Frontal cortex (tissue), 4 donors: Measurements from ENCODE around the gene SLC11A2. TPM values are rescaled to one million over a fixed set of nuclear protein-coding genes. Genes with fewer than 3 reads are reported as not detected.
A peak's percentile ranks its signal among the peaks of the same experiment; 100 is the strongest.

Source experiments
- DNase-seq, 2 donors: peaks; one replicate each; pipeline ENCODE4 v3.0.0; 2012; ENCODE audit warnings: low spot score in 2 of 2
- FAIRE-seq: peaks from 2 replicates; lab custom pipeline; 2012; peaks lifted over from hg19 to GRCh38; lab: Jason Lieb, UNC
- total RNA-seq: library from RNA; depleted of rRNA; stranded (reverse); fragments of >200 nt; gene quantifications from one replicate; pipeline ENCODE4 v1.2.3, GENCODE V29; 2014
- donor health status: control.
- donor health status: control.
- donor health status: control.

The SLC11A2 gene
- 86.4 TPM for total RNA-seq

GRCh38 chr12:51025836-51026638 lies at the start of gene SLC11A2:
SLC11A2 (minus strand) TSS chr12:51026384; CDS start chr12:51010728, 15,656 bp downstream.
- DNase-seq (peak; percentile 93 to 94), FAIRE-seq (no peak)

GRCh38 chr12:51075390-51075789 lies 49.2 kb upstream of the SLC11A2 start:
- FAIRE-seq, result no peak
- no peak for DNase-seq

- no peak for FAIRE-seq
- no peak for DNase-seq
Observed at GRCh38 chr12:51071663-51072062, 45.5 kb upstream of the SLC11A2 start.

GRCh38 chr12:51070004-51070403 lies 43.8 kb upstream of the SLC11A2 start:
- FAIRE-seq (no peak), DNase-seq (no peak)

- FAIRE-seq (no peak), DNase-seq (no peak)
Observed at GRCh38 chr12:51067771-51068170, 41.6 kb upstream of the SLC11A2 start.

GRCh38 chr12:51067229-51067628 lies 41.0 kb upstream of the SLC11A2 start:
- no peak for FAIRE-seq
- DNase-seq, result no peak

- FAIRE-seq (no peak), DNase-seq (no peak)
Observed at GRCh38 chr12:51065530-51065929, 39.3 kb upstream of the SLC11A2 start.

- FAIRE-seq (no peak), DNase-seq (no peak)
Observed at GRCh38 chr12:51062631-51063397, 36.6 kb upstream of the SLC11A2 start.

GRCh38 chr12:51059086-51059485 lies 32.9 kb upstream of the SLC11A2 start:
- DNase-seq (no peak), FAIRE-seq (no peak)

- DNase-seq (no peak), FAIRE-seq (no peak)
Observed at GRCh38 chr12:51056242-51056641, 30.1 kb upstream of the SLC11A2 start.

- no peak for FAIRE-seq
- no peak for DNase-seq
Observed at GRCh38 chr12:51055060-51055459, 28.9 kb upstream of the SLC11A2 start.

GRCh38 chr12:51051787-51052186 lies 25.6 kb upstream of the SLC11A2 start:
- FAIRE-seq (no peak), DNase-seq (no peak)

GRCh38 chr12:51049525-51049924 lies 23.3 kb upstream of the SLC11A2 start:
- no peak for FAIRE-seq

GRCh38 chr12:51048661-51049251 lies 22.6 kb upstream of the SLC11A2 start:
- DNase-seq (no peak), FAIRE-seq (no peak)

More at GRCh38 chr12:51049525-51049924, 23.3 kb upstream of the SLC11A2 start:
- no peak for DNase-seq

- peak; percentile 73 to 90 for DNase-seq
- peak; percentile 6 for FAIRE-seq
Observed at GRCh38 chr12:51047655-51048540, 21.7 kb upstream of the SLC11A2 start, which contains the start of gene LETMD1. LETMD1 (plus strand) TSS chr12:51048327; CDS start chr12:51048357, 30 bp downstream.

GRCh38 chr12:51036279-51036678 lies 10.1 kb upstream of the SLC11A2 start:
- DNase-seq (no peak), FAIRE-seq (no peak)

- FAIRE-seq (no peak), DNase-seq (no peak)
Observed at GRCh38 chr12:51033457-51034089, 7.4 kb upstream of the SLC11A2 start.

- DNase-seq (no peak), FAIRE-seq (no peak)
Observed at GRCh38 chr12:51033048-51033447, 6.9 kb upstream of the SLC11A2 start.

GRCh38 chr12:51028813-51029150 lies 2.6 kb upstream of the SLC11A2 start:
- no peak for FAIRE-seq
- DNase-seq, result no peak
